Measurements from ENCODE around the gene FGF14. TPM values are rescaled to one million over a fixed set of nuclear protein-coding genes. Genes with fewer than 3 reads are reported as not detected.

The FGF14 gene
- total and polyA plus RNA-seq, 2 of the 4 experiments (the other 2 are of a cell fraction): under 0.01 TPM; not detected in 1

DNA sequence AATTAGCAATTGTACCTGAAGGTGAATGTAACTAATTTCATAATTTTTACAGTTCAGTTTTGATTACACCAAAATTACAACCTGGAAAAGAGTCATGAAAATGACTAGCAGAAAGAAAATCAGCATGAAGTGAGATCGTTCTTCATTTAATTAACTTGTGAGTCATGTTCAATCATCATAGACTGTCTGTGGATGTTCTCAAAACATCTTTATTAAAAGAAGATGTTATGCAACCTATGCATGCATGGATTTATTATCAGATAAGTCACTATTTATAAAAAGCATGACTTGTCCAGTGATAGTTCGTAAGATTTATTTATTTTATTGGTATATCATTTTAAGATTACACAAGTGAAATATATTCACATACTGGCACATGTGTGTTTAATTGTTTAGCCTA, 703.4 kb downstream of the FGF14 start:
- Histone ChIP-seq H3K27ac (ENCODE audit: insufficient read depth, low read length) (no peak overlapping the region), H3K36me3 (ENCODE audit: control insufficient read depth, insufficient read depth, low read length) (no peaks in the 10 kb centered on the region), H3K27me3 (ENCODE audit: control insufficient read depth, insufficient read depth, low read length) (no peaks in the 10 kb centered on the region), H3K4ac (ENCODE audit: low read depth, low read length) (no peak overlapping the region), H3K4me3 (ENCODE audit: insufficient read depth, low read depth, low read length) (no peak overlapping the region), H3K9me3 (ENCODE audit: control insufficient read depth, insufficient read depth, low read length) (no peaks in the 10 kb centered on the region), H4K91ac (ENCODE audit: insufficient read depth, low read depth, low read length) (no peak overlapping the region), H2BK5ac (ENCODE audit: low read depth, low read length, poor library complexity, severe bottlenecking) (no peak overlapping the region), H3K4me2 (ENCODE audit: low read depth, low read length) (no peak overlapping the region), H3K9ac (ENCODE audit: low read depth, low read length) (no peak overlapping the region), H4K5ac (ENCODE audit: low read depth, low read length) (no peak overlapping the region), H4K8ac (ENCODE audit: low read depth in 2 of 2, low read length in 2 of 2) (no peak overlapping the region), H2BK15ac (ENCODE audit: low read depth, low read length) (no peak overlapping the region), H3K14ac (replicated peaks; ENCODE audit: low read depth, low read length) (no peak overlapping the region), H2AK9ac (replicated peaks; ENCODE audit: low read depth, low read length, poor library complexity) (no peak overlapping the region), H3K18ac (ENCODE audit: low read depth, low read length) (no peak overlapping the region), H3K79me1 (ENCODE audit: low read depth in 1 of 2, low read length in 2 of 2) (no peaks in the 10 kb centered on the region), H2BK120ac (ENCODE audit: low read depth, low read length) (no peak overlapping the region), H3K4me1 (ENCODE audit: control insufficient read depth, insufficient read depth, low read length) (no peaks in the 10 kb centered on the region), H3K23ac (ENCODE audit: low read depth, low read length) (no peak overlapping the region), H2AFZ (replicated peaks; ENCODE audit: low read length, poor library complexity) (no peak overlapping the region), H2AK5ac (ENCODE audit: low read depth, low read length) (no peak overlapping the region), H3K9me1 (ENCODE audit: insufficient read depth, low read length) (no peaks in the 10 kb centered on the region), H4K20me1 (ENCODE audit: insufficient read depth, low read length) (no peaks in the 10 kb centered on the region), H2BK20ac (ENCODE audit: low read depth, low read length) (no peak overlapping the region), H3K56ac (ENCODE audit: extremely low read depth, insufficient read depth, low read length) (no peak overlapping the region)
- ChIA-PET CTCF (no interaction called here), POLR2A (ENCODE audit: unreplicated experiment) (no interaction called here)
- peak; percentile 7 for DNase-seq
- ATAC-seq (ENCODE audit: low read depth): no peak
- TF ChIP-seq CEBPB (IDR thresholded peaks at IDR 0.05; ENCODE audit: low read depth, low read length): peak; percentile 31; the same call in 1 of the 2 replicates
- TF ChIP-seq CHD1 (IDR thresholded peaks at IDR 0.05; ENCODE audit: low read depth, low read length): no peak
- TF ChIP-seq RCOR1 (IDR thresholded peaks at IDR 0.05; ENCODE audit: insufficient replicate concordance, low read length): no peak
- no peak for TF ChIP-seq BHLHE40 (IDR thresholded peaks at IDR 0.05; ENCODE audit: low read depth, low read length)
- in situ Hi-C loops (cut with MboI; ENCODE audit: low sequenced_read_pairs): no loop called here
- BruUV-seq (replicated peaks): no TSS peak
- dilution Hi-C loops (cut with HindIII; ENCODE audit: low sequenced_read_pairs, unreplicated experiment): no loop called here
- intact Hi-C loops (cut with micrococcal nuclease): no loop called here
- WGBS, 2 experiments (ENCODE audit: extremely low coverage in 2 of 2, insufficient read length in 1 of 2): no CpG with 5 or more reads among the region's 2 CpGs

Measured in IMR-90 (cell line).